ENCODE data around the gene CD34. TPM values are rescaled to one million over a fixed set of nuclear protein-coding genes. Genes with fewer than 3 reads are reported as not detected.

Gene CD34
- total RNA-seq, 1 donor from 2014 or later, result 4.3 TPM

DNA sequence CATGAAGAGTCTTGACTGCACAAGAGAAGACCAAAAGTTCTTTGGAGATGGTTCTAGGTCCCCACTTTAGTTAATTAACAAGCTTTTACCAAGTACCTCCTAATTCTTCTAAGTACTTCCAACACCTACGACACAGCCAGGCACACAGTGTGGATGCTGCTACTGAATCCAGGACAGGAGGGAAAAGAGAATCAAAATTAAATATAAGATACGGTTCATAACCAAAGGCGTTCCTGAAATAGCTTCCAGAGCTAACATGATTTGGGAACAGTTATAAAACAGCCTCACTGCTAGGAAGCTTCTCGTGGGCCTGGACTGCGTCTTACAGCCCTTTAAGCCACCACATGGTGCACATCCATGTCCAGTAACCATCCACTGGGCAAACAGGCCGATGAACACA is 75.0 kb downstream of the CD34 start:
- no peak for DNase-seq (ENCODE audit: low read depth)

DNA sequence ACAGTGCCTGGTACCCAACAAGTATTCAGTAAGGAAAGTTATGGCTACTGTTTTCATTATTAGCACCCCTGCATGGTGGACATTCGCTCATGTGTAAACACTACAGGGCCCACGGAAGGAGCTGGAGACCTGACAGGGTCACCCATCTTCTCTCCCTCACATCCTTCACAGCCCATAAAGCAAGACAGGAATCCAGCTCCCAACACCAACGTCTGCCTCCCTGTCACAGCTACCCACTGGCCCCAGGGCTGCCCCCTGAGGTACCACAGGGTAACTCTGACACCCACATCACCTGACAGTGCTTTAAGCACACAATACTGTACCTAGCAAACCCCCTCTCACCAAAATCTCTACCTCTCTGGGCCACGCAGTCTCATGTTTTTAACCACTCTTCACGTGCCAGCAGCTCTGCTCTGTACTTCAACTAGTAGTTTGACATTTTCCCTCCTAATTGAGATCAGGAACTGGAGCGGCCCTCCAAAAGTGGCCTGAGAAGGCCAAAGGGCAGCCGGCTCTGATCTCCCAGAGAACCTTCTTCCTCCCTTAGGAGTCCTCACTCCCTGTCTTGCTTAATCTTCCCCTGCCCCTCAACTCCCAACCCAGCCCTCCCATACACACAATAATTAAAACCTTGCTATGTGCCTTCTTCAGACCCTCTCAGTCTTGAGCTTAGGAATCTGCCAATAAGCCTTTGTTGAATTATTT is 76.8 kb downstream of the CD34 start:
- DNase-seq (ENCODE audit: low read depth), result no peak

DNA sequence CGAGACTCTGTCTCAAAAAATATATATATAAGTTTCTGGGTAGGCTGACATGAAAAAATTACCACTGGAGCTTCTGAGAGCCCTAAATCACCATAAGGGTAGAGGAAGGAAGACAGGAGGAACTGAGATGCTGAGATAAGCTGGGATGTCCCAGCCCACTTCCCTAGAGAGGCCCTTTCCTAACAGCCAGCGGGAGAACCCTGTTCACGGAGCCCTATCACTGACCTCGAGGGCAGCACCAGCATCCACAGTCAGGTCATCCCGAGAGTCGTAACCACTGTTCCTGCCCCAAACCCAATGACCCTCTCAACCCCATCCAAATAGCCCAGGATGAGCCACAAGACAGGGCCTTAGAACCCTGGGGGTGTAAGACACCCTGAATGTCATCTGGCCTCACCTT is 77.5 kb downstream of the CD34 start:
- DNase-seq (ENCODE audit: low read depth), result no peak

GRCh38 chr1:207832796-207833195 is 78.1 kb downstream of the CD34 start:
- DNase-seq (ENCODE audit: low read depth), result no peak

- DNase-seq (ENCODE audit: low read depth), result peak; percentile 90
These were observed 79.2 kb downstream of the CD34 start for GRCh38 chr1:207831517-207832327.

Other genes with a start within 250 kb of the CD34 start
- gene CD46, start 159.1 kb downstream of the CD34 start, total RNA-seq, result 72.0 and 75.5 TPM in 2 replicates